GM12874 (cell line): Measurements from ENCODE around the gene VPREB1.

Source experiments
- CTCF ChIP-seq: IDR thresholded peaks from 2 replicates; pipeline ENCODE4 v1.5.1; 2011; ENCODE audit warnings: low read depth, mild to moderate bottlenecking, control low read depth, low read length, moderate library complexity; ENCODE audit not compliant: insufficient read depth

Gene VPREB1

GRCh38 chr22:22215659-22216449 is 28.7 kb upstream of the VPREB1 start:
- TF ChIP-seq CTCF: no peak

GRCh38 chr22:22216450-22216959 is 28.1 kb upstream of the VPREB1 start:
- no peak for TF ChIP-seq CTCF

GRCh38 chr22:22218302-22218701 is 26.3 kb upstream of the VPREB1 start:
- no peak for TF ChIP-seq CTCF

DNA sequence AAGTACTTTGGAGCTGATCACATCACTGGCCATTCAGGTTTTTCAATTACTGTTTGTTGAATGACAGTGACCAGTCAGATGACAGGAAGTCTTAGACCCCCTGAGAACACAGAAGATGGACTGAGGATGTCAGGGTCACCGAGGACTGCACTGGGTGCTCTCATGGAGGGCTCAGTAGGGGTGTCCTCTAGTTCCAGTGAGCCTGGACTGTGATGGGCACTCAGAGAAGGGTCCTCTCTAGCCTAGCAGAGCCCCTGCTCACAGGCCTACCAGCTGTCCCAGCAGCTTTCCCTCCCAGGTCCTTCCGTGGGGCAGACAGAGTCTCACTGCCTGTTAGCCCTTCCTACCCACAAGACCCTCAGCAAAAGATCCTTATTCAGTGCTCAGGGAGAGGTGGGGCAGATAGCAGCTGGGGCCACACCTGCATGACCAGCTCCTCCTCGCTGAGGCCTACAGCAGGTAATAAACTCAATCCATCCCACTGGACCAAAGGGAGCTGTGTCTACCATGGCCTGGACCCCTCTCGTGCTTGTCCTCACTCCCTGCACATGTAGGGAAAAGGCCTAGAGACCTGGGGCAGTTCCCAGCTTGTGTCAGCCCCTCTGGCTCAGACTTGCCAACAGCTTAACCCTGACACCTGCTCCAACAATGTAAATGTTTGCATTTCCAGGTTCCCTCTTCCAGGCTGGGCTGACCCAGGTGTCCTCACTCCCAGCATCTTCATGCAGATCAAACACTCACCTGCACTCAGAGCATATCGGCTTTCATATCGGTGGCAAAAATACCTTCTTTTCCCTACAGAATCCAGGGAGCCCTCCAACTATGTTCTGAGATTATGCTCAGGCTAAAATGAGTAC is 25.2 kb upstream of the VPREB1 start:
- no peak for TF ChIP-seq CTCF

DNA sequence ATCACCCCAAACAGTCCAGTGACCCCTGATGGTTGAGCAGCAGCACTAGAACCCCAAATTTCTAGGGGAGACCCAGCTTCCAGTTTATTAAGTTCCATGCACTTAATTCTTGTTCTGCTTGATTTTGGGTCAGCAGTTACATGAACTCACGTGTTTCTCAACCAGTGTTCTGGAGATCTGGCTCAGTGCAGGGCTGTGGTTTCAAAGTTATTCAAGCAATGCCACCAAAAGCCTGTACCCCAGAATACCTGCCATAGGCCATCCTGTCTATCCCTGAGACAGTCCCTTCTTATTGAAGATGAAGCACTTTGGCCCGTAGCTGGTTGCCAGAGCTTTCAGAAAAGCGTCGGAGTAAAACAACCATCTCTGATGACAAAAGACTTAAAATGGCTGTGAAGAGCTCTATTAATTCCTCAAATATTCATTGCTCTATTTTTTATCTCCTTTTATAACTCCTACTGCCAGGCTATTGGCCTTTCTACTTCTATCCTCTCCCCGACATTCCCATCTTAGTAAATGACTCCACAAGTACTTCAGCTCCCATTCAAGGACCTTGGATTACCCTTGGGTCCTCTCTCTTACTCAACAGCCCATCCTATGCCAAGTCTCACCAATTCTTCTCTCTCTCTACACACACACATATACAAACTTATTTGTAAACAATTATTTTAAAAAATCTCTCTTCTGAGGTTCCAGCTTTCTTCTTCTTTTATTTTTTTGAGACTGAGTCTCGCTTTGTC is 18.0 kb upstream of the VPREB1 start:
- no peak for TF ChIP-seq CTCF

- no peak for TF ChIP-seq CTCF
Measured at GRCh38 chr22:22228421-22228820, 16.2 kb upstream of the VPREB1 start.

GRCh38 chr22:22228921-22229320 is 15.7 kb upstream of the VPREB1 start:
- TF ChIP-seq CTCF: no peak
